ENCODE data around the gene ATP2A1.
"Not testable (repeated sequence)": the region's sequence is repeated elsewhere in the genome, so short reads cannot be mapped to it uniquely, and the experiment has no call there.

ATP2A1 gene

DNA sequence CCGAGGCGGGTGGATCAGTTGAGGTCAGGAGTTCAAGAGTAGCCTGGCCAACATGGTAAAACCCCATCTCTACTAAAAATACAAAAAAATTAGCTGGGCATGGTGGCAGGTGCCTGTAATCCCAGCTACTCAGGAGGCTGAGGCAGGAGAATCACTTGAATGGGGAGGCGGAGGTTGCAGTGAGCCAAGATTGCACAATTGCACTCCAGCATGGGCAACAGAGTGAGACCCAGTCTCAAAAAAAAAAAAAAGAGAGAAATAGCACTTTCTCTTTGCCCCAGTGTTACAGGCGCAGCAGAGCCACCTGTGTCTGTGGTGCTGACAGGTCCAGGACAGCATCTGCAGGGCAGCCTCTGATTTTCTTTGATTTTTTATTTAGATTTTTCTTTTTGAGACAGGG is 3.3 kb downstream of the ATP2A1 start:
- not testable (repeated sequence) for DNase-seq (ENCODE audit: low spot score)

DNA sequence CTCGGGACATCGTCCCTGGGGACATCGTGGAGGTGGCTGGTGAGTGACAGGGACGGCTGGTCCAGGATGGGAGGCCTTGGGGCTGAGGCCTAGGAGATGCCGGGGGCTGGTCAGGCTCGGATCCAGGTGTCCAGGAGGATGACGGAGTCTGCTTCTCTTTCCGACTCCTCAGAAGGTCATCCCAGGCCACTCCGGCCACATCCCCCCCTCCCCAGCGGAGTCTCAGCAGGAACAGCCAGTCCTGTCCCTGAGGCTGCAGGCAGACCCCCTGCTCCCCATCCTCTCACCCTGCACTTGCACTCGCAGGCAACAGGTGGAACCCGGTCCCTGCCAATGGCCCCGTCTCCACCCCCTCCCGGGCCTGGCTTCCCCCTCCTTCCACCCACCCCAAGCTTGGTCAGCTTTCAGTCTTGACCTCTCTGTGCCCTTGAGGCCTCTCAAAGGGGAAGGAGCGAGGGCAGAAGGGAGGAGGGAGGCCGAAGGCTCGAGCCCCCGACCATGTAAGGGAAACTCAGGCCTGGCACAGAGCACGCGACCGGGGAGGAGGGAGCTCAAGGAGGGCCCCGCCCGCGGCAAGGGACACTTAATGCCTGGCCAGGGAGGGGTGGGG is 4.4 kb downstream of the ATP2A1 start:
- no peak for DNase-seq (ENCODE audit: low spot score)

DNA sequence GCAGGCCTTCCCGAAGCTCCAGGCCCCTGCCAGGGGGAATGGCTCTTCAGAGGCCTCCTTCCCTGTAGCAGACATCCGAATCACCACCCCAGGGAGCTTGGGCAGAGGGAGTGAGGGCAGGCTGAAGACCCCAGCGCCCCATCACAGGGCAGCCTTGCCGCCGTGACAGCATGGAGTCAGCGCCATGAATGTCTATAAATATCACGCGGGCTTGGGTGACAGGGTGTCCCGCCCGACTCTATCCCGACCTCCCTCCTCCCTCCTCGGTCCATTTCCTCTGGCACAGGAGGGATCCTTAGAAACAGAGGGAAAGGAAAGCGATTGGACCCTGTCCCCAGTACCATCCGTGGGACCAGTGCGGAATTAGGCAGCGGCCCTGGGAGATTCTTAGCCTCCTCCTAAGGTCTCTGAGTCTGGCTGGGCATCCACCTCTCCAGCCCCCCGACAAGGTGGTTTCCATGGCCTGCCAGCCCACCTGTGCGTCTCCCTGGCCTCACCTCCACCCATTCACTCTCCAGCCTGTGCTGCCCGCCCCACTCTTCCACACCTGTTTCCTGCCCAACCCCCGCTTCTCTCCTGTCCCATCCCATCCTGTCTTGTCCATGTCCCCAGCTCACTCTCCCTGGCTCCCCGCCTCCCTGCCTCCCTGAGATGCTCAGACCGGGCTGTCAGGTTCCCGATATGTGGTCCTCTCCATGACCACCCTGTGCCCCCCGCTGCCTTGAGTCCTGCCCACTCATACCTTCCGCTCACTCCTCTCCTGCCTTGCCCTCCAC is 5.1 kb downstream of the ATP2A1 start:
- no peak for DNase-seq (ENCODE audit: low spot score)

DNA sequence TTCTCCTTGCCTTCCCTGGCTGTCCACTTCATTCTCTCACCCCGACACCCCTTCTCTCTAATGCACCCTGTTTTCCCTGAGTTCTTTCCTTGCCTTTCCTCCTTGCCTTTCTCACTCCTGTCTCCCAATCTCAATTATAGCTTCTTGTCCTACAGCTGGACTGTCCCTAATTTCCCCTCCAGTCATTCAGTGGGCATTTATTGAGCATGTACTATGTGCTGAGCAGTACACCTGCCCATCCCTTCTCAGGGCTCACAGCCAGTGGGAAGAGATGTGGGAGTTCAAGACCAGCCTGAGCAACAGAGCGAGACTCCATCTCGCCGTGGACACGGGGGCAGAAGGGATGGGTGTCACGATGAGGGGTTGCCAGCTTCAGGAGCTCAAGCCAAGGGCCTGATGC is 5.8 kb downstream of the ATP2A1 start:
- DNase-seq (ENCODE audit: low spot score) = no peak

DNA sequence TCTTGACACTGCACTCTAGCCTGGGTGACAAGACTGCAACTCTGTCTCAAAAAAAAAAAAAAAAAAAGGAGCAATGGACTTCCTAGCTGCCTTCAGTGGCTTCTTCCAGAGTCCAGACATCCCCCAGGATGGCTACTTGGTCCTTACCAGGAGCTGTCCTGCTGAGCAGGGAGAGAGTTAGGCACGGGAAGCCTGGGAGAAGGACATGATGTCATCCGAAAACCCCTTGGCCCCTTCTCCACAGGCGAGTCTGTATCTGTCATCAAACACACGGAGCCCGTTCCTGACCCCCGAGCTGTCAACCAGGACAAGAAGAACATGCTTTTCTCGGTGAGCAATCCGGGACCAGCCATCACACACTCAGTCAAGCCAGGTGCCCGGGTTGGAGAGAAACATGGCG is 8.7 kb downstream of the ATP2A1 start:
- DNase-seq (ENCODE audit: low spot score) = no peak

DNA sequence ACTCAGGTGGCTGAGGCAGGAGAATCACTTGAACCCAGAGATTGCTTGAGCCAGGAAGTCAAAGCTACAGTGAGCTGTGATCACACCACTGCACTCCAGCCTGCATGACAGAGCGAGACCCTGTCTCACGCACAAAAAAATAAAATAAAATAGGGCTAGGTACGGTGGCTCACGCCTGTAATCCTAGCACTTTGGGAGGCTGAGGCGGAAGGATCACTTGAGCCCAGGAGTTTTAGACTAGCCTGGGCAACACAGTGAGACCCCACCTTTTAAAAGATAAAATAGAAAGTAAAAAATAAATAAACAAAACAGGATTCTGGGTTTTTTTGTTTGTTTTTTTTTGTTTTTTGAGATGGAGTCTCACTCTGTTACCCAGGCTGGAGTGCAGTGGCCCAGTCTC is 12.1 kb downstream of the ATP2A1 start:
- not testable (repeated sequence) for DNase-seq (ENCODE audit: low spot score)

DNA sequence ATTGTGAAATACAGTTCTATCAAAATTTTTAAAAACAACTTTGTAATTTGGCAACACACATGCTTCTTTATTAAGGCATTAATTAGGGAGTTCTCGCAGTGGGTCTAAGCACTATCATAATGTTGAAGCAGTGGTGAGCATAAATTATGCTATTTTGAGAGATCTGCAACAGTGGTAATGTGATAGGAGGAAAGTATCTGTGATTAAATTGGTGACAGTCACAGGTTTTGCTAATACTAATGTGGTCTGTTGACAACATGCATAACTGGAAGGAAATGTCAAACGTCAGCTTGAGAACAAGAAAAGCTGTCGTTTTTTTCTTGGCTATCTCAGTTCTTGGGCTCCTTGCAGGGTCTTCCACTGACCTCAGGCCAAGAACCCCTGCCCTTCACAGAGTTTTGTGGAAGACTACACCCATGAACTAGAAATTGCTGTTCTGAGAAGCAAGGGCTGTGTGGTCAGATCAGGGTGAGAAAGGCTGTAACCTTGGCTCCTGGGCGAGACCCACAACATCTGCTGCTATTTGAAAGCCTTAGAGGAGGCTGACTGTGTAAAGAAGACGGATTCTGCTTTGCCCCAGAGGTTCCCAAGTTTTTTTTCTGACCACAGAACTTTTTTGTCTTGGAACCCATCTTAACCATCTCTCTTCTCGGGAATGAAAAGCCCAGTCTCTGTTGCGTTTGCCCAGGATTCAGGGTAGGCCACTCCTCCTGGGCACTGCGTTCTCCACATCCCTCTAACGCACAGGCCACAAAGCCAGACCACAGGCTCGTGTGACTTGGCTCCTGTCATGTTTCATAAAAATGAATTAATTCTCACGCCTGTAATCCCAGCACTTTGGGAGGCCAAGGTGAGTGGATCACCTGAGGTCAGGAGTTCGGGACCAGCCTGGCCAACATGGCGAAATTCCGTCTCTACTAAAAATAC is 13.9 kb downstream of the ATP2A1 start:
- no peak for DNase-seq (ENCODE audit: low spot score)

DNA sequence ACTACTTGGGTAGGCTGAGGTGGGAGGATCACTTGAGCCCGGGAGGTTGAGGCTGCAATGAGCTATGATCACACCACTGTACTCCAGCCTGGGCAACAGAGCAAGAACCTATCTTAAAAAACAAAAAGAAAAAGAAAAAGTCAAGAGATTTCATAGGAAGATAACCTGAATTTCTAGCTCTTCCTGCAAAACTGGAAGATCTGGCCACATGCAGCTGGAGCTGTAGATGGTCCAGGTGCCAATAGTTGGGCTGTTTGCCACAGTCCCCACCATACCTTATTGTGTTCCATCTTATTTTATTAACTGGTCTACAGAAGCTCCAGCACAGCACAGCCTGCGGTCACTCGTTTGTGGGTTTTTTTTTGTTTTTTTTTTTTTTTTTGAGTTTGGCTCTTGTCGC is 15.0 kb downstream of the ATP2A1 start:
- DNase-seq (ENCODE audit: low spot score) = no peak

DNA sequence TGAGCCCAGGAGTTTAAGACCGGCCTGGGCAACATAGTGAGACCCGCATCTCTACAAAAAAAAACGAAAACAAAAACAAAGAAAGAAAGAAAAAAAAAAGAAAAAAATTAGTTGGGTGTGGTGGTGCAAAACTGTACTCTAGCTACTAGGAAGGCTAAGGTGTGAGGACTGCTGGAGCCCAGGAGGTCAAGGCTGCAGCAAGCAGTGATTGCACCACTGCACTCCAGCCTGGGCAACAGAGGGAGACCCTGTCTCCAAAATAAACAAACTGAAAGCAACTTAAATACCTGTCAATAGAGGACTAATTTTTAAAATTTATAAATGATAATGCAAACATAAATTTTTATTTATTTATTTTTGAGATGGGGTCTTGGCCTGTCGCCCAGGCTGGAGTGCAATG is 17.3 kb downstream of the ATP2A1 start:
- no peak for DNase-seq (ENCODE audit: low spot score)

DNA sequence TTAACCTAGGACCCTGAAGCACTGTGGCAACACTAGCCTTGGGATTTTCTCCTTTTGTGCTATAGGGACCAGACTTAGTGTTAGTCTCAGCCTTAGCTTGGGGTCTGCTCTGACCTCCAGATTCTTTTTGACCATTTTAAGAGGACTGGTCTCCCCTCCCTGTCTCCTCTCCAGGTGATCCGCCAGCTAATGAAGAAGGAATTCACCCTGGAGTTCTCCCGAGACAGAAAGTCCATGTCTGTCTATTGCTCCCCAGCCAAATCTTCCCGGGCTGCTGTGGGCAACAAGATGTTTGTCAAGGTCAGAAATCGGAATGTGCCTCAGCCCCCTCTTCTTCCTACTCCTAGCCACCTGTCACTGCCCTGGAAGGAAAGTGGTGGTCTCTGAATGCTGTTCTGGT is 19.5 kb downstream of the ATP2A1 start:
- DNase-seq (ENCODE audit: low spot score) = no peak

DNA sequence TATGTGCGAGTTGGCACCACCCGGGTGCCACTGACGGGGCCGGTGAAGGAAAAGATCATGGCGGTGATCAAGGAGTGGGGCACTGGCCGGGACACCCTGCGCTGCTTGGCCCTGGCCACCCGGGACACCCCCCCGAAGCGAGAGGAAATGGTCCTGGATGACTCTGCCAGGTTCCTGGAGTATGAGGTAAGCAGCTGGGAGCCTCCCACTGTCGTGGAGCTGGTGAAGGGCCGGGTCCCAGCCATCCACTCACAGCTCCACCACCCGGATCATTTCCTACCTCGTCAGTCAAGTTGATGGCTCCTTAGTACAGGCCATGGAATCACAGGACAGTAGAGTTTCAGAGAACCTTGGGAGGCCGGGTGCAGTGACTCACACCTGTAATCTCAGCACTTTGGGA is 20.0 kb downstream of the ATP2A1 start:
- no peak for DNase-seq (ENCODE audit: low spot score)

DNA sequence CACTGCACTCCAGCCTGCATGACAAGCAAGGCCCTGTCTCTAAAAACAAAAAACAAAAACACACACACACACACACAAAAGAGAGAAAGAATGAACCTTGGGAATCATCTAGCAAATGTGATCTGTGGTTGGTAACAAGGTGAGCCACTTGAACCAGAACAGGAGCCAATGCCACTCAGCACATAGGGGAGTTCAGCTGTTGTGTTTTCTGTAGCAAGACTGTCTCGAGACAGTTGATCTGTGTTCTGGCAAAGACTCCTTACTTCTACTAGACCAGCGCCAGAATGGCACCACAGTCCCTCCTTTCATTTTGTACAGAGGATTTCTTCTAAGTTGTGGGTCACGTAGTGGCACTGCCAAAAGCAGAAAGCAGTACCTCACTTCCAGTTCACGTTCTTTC is 20.7 kb downstream of the ATP2A1 start:
- no peak for DNase-seq (ENCODE audit: low spot score)

DNA sequence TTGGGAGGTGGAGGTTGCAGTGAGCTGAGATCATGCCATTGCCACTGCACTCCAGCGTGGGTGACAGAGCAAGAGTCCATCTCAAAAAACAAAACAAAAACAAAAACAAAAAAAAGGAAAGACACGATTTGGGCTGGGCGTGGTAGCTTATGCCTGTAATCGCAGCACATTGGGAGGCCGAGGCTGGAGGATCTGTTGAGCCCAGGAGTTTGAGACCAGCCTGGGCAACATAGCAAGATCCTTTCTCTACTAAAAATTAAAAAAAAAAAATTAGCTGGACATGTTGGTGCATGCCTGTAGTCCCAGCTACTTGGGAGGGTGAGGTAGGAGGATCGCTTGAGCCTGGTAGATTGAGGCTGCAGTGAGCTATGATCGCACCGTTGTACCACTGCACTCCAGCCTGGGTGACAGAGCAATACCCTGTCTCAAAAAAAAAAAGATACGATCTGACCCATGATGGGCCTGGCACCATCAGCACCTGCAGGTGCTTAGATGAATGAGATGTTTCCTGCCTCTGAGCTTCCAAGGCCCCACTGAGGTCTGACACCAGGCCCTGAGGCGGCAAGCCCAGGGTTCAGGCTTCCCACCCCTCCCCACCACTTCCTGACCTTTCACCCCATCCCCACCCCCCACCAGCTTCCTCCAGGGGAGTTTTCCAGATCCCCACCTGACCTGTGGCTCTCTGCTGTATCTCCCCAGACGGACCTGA is 21.7 kb downstream of the ATP2A1 start:
- no peak for DNase-seq (ENCODE audit: low spot score)

DNA sequence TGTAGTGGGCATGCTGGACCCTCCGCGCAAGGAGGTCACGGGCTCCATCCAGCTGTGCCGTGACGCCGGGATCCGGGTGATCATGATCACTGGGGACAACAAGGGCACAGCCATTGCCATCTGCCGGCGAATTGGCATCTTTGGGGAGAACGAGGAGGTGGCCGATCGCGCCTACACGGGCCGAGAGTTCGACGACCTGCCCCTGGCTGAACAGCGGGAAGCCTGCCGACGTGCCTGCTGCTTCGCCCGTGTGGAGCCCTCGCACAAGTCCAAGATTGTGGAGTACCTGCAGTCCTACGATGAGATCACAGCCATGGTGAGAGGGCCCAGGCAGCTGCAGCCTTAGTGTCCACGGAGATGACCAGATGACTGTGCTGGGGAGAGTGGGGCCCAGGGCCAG is 22.3 kb downstream of the ATP2A1 start:
- no peak for DNase-seq (ENCODE audit: low spot score)

DNA sequence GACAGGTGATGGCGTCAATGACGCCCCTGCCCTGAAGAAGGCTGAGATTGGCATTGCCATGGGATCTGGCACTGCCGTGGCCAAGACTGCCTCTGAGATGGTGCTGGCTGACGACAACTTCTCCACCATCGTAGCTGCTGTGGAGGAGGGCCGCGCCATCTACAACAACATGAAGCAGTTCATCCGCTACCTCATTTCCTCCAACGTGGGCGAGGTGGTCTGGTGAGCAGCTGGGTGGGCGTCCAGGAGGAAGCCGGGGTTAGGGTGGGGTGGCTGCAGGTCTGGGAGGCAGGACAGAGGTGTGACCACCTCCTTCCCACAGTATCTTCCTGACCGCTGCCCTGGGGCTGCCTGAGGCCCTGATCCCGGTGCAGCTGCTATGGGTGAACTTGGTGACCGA is 23.6 kb downstream of the ATP2A1 start:
- no peak for DNase-seq (ENCODE audit: low spot score)

DNA sequence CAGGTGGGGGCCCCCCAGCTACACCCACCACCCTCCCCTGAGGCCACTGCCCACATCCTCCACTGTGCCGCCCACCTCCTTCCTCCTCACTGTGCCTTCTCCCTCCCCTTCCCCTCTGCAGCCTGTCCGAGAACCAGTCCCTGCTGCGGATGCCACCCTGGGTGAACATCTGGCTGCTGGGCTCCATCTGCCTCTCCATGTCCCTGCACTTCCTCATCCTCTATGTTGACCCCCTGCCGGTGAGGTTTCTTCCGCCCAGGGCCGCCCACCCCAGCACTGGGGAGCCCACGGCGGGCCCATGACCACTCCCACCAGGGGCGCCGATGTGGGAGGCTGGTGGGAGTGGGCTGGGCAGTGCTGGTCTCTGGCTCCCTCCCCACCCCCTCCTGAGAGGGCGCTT is 24.6 kb downstream of the ATP2A1 start:
- no peak for DNase-seq (ENCODE audit: low spot score)

DNA sequence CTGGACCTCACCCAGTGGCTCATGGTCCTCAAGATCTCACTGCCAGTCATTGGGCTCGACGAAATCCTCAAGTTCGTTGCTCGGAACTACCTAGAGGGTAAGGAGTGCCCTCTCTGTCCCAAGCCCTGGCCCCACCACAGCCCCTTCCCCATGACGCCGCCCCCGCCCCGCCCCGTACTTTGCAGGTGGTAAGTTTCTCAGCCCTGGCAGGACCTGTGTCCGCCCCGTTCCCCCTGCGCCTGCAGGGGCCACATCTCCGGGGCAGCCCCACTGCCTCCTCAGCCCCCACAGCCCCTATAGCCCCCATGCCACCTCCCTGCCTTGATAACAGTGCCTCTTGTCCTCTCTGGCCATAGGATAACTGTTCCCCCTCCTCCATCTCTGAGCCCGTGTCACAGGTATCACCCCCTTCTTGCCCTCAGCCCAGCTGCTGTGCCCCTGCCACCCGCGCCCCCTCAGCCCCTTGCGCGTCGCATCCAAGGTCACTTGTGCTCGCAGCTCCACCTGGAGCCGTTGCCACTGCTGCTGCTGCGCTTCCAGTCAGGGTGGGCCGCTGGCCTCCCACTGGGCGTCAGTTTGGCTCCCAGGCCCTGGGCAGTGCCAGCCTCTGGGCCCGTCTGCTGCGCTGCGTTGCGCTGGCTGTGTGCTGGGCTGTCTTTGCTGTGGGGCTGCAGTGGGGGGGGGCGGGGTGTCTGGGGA is 25.2 kb downstream of the ATP2A1 start:
- no peak for DNase-seq (ENCODE audit: low spot score)

DNA sequence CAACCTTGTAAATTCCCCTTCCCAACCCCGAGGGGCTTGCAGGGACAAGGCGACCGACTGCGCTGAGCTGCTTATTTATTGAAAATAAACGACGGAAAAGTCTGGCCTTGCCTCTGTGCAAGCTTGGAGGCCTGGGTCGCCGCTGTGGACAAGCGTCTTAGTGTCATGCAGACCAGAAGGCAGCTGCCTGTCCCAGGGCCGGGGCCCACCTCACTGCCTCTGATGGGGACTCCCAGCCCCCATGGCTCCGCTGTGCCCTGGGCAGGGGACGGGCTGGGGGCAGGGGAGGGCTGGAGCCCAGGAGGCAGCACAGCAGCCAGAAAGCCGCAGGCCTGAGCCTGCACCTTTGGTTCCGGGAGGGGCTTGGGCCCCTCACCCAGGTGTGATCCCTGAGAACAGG is 26.1 kb downstream of the ATP2A1 start:
- no peak for DNase-seq (ENCODE audit: low spot score)

DNA sequence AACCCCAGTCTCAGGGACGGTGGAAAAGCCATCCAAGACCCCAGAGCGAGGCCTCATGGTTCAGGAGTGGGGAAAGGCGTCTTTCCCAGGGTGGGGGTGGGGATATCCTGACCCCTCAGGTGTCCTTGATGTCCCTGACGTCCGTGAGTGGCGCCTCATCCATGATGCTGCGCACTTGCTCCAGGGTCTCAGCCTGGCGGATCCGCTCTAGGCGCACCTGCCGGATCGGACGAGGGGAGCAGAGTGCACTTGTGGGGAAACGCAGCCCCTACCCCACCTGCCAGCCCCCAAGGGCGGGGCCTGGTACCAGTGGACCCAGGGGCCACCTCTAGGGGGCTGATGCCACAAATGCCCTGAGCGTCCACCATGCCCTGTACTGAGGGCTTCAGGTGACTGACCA is 26.5 kb downstream of the ATP2A1 start:
- no peak for DNase-seq (ENCODE audit: low spot score)

DNA sequence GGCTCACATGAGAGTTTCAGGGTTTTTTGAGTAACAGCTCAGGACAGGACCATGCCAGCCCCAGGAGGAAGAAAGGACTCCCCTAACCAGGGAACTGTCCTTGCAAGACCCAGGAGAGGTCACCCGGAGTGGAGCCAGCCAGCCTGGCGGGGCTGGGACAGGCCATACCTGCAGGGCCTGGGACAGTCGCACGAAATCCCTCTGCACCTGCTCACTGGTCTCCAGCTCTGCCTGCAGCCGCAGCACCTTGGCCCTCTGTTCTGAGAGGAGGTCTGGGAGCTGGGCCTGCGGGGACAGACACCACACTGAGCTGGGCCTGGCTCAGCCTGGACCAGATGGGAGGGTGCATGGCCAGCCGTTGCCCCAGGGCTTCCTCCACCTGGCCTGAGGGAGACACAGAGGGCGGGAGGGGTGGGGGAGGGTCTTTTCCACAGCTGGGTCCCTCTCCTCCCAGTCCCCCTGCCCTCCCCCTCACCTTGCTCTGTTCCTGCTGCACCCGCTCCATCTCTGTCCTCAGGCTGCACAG is 27.0 kb downstream of the ATP2A1 start:
- no peak for DNase-seq (ENCODE audit: low spot score)

DNA sequence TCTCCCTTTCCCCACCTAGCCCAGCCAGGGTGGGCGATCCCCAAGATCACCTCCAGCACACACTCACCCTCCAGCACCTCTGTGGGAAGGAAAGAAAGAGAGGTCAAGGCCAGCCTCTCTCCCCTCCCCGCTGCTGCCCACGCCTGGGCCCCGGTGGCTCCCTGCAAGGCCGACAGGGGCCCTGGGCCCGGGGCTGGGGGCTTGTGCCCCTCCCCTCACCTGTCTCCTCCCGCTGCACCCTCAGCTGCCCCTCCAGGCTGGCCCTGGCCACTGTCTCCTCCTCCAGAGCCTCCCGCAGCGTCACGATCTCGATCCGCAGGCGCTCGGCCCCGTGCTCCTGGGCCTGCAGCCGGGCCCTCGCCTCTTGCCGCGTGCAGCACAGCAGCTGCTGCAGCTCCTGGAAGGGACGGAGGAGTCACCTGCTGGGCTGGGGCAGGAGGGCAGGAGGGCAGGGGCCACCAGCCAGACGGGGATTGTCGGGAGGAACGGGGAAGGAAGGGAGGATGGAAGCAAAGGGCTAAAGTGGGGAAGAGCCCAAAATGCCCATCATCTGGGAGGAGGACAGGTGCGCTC is 27.6 kb downstream of the ATP2A1 start:
- no peak for DNase-seq (ENCODE audit: low spot score)

Data from cerebellar cortex (tissue), 1 donor.